Mesothelial cell of epicardium (in vitro differentiated cells): ENCODE measurements around the gene MUC21. TPM values are rescaled to one million over a fixed set of nuclear protein-coding genes. Genes with fewer than 3 reads are reported as not detected.

ENCODE experiments used
- DNase-seq, 2 experiments: peaks; one replicate each; pipeline ENCODE4 v3.0.0; 2021; ENCODE audit warnings: low spot score in 2 of 2; ENCODE audit not compliant: unreplicated experiment in 2 of 2
- H3K27ac Mint-ChIP-seq: 2 replicates; pipeline ENCODE4 v1.8.0; 2021; ENCODE audit warnings: mixed read lengths
- H3K27me3 Mint-ChIP-seq: 2 replicates; pipeline ENCODE4 v1.8.0; 2021; ENCODE audit warnings: low read depth, mixed read lengths
- H3K36me3 Mint-ChIP-seq: 2 replicates; pipeline ENCODE4 v1.8.0; 2021; ENCODE audit warnings: mixed read lengths
- H3K4me1 Mint-ChIP-seq: 2 replicates; pipeline ENCODE4 v1.8.0; 2021; ENCODE audit warnings: mixed read lengths
- H3K4me3 Mint-ChIP-seq: 2 replicates; pipeline ENCODE4 v1.8.0; 2021; ENCODE audit warnings: mild to moderate bottlenecking, moderate library complexity, mixed read lengths
- H3K9me3 Mint-ChIP-seq: 2 replicates; pipeline ENCODE4 v1.8.0; 2021; ENCODE audit warnings: mixed read lengths
- total RNA-seq: library from RNA; stranded (reverse); gene quantifications from 3 replicates; pipeline ENCODE4 v1.2.1, GENCODE V29; 2021
- TF ChIP-seq, protein P1 (sequence below): fragments of 200-600 bp; sonication (generic); IDR thresholded peaks from one replicate; pipeline ENCODE4 v1.5.0; 2021; ENCODE audit warnings: antibody characterized with exemption; ENCODE audit not compliant: unreplicated experiment

MUC21 gene
- total RNA-seq, 1 donor from 2014 or later: not detected

DNA sequence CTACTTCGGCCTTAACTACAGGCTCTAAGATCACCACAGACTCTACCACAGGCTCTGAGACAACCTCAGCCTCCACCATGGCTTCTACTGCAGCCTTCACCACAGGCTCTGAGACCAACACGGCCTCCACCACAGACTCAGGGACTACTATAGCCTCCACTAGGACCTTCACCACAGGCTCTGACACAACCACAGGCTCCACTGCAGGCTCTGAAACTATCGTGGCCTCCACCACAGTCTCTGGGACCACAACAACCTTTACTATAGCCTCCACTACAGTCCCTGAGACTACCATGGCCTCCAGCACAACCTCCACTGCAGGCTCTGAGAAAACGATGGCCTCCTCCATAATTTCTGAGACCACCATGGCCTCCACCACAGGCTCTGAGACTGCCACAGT lies 42.1 kb downstream of the MUC21 start:
- Mint-ChIP-seq H3K36me3 (peaks cover 2% of the 10 kb centered on the region), H3K27me3 (peaks cover 7% of the 10 kb centered on the region), H3K27ac (no peak overlapping the region), H3K9me3 (peaks cover 13% of the 10 kb centered on the region), H3K4me3 (no peak overlapping the region), H3K4me1 (no peaks in the 10 kb centered on the region)
- TF ChIP-seq, protein P1, sequence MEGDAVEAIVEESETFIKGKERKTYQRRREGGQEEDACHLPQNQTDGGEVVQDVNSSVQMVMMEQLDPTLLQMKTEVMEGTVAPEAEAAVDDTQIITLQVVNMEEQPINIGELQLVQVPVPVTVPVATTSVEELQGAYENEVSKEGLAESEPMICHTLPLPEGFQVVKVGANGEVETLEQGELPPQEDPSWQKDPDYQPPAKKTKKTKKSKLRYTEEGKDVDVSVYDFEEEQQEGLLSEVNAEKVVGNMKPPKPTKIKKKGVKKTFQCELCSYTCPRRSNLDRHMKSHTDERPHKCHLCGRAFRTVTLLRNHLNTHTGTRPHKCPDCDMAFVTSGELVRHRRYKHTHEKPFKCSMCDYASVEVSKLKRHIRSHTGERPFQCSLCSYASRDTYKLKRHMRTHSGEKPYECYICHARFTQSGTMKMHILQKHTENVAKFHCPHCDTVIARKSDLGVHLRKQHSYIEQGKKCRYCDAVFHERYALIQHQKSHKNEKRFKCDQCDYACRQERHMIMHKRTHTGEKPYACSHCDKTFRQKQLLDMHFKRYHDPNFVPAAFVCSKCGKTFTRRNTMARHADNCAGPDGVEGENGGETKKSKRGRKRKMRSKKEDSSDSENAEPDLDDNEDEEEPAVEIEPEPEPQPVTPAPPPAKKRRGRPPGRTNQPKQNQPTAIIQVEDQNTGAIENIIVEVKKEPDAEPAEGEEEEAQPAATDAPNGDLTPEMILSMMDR: no peak
- DNase-seq: no peak

DNA sequence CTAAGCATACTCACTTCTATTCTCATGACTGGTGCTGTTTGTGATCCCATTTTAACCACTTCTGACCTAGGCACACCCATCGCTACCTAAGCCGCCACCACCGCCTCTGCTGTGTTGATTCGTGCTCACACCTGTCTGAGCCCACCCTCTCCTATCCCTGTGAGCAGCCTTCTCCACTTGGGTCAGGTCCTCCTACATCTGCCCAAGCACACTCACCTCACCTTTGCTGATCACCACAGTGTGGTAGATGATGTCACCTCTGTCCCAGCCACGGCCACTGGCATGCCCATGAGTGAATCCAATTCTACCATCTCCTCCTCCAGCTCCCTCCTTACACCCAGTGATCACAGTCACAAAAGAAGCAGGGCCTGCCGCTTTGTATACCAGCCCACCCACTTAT lies 47.6 kb downstream of the MUC21 start:
- H3K4me3 Mint-ChIP-seq: no peak overlapping the region
- no peaks in the 10 kb centered on the region for H3K36me3 Mint-ChIP-seq
- no peaks in the 10 kb centered on the region for H3K9me3 Mint-ChIP-seq

DNA sequence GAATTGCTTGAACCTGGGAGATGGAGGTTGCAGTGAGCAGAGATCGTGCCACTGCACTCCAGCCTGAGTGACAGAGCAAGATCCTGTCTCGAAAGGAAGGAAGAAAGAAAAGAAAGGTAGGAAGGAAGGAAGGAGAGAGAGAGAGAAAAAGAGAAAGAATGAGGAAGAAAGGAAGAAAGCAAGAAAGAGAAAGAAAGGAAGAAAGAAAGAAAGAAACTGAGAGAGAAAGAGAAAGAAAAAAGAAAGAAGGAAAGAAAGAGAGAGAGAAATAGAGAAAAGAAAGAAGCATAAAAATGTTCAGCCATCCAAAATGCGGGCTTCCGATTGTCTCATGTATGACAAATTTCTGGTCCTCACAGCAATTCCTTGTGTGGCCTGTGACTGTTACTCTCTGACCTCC lies 49.6 kb downstream of the MUC21 start:
- H3K27me3 Mint-ChIP-seq: peaks cover 18% of the 10 kb centered on the region
- no peaks in the 10 kb centered on the region for H3K9me3 Mint-ChIP-seq
- TF ChIP-seq, protein P1: no peak
- peaks cover 10% of the 10 kb centered on the region for H3K4me1 Mint-ChIP-seq
- no peak for DNase-seq
- H3K27ac Mint-ChIP-seq: no peak overlapping the region
- H3K4me3 Mint-ChIP-seq: no peak overlapping the region
- H3K36me3 Mint-ChIP-seq: no peaks in the 10 kb centered on the region

More for the DNA sequence above, 47.6 kb downstream of the MUC21 start:
- TF ChIP-seq, protein P1: no peak
- Mint-ChIP-seq H3K4me1 (no peaks in the 10 kb centered on the region), H3K27ac (no peak overlapping the region), H3K27me3 (peaks cover 18% of the 10 kb centered on the region)
- DNase-seq: no peak

DNA sequence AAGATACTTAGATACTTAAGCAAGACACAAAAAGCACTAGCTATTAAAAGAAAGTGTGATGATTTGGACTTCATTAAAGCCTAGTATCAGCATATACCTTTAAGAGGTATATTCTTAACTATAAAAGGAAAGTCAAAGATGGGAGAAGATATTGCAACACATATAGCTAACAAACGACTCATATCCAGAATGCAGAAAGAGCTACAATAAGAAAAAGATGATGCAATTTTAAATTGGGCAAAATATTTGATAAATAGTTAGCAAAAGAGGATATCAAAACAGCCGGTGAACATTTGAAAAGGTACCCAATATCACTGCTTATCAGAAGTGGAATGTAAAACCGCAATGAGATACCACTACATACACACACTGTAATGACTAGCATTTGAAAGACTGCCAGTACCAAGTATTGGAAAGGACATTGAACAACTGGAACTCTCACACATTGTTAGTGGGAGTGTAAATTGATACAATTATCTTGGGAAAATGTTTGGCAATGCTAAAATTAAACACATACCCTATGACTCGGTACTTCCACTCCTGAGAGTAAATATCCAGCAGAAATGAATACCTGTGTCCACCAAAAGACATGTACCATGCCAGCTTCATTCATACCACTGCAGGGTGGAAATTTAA lies 52.5 kb downstream of the MUC21 start:
- Mint-ChIP-seq H3K4me3 (no peak overlapping the region), H3K4me1 (peaks cover 18% of the 10 kb centered on the region), H3K9me3 (no peaks in the 10 kb centered on the region), H3K36me3 (no peaks in the 10 kb centered on the region), H3K27me3 (peaks cover 9% of the 10 kb centered on the region), H3K27ac (no peak overlapping the region)
- DNase-seq: no peak
- TF ChIP-seq, protein P1: no peak

DNA sequence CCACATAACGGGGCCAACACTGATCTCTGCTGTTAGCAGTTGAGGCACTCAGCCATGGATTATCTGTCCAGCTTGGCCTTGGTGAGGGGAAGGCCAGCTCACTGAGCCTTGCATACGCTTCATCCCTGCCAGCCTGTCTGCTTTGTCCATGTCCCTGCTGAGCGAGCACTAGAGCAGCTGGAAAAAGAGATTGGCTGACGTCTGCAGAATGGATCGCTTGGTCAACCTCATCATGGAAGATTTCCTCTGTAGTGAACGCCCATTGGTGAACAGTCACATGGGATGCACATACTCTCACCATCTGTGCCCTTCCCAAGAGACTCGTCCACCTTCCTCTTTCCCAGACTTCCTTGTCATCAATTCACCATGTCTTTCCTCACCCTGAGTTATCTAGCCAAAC lies 53.7 kb downstream of the MUC21 start:
- Mint-ChIP-seq H3K27me3 (no peaks in the 10 kb centered on the region), H3K9me3 (no peaks in the 10 kb centered on the region), H3K36me3 (no peaks in the 10 kb centered on the region), H3K4me1 (peaks cover 24% of the 10 kb centered on the region), H3K4me3 (no peak overlapping the region), H3K27ac (no peak overlapping the region)
- TF ChIP-seq, protein P1: no peak
- DNase-seq: no peak
